Fibroblast of the aortic adventitia (primary cell): ENCODE measurements around the gene SLC39A13. TPM values are rescaled to one million over a fixed set of nuclear protein-coding genes. Genes with fewer than 3 reads are reported as not detected.

Experiments used
- DNase-seq: peaks from one replicate; pipeline ENCODE4 v3.0.0-alpha.2; 2010; ENCODE audit warnings: low read depth
- H3K4me3 ChIP-seq: 2 replicates; pipeline ENCODE4 v1.5.1; 2011; ENCODE audit warnings: low read depth, mild to moderate bottlenecking, control low read depth, low read length, moderate library complexity
- total RNA-seq: library from RNA; depleted of rRNA; stranded (reverse); fragments of >200 nt; gene quantifications from 2 replicates; pipeline ENCODE4 v1.2.3, GENCODE V29; 2012; ENCODE audit warnings: low replicate concordance
- TF ChIP-seq, protein P1 (sequence below): IDR thresholded peaks from 2 replicates; pipeline ENCODE4 v1.5.1; 2011; ENCODE audit warnings: mild to moderate bottlenecking, low read length, control low read depth, inconsistent platforms; ENCODE audit not compliant: insufficient read depth

SLC39A13 gene
- total RNA-seq, 1 donor = 47.5 TPM

- TF ChIP-seq, protein P1, sequence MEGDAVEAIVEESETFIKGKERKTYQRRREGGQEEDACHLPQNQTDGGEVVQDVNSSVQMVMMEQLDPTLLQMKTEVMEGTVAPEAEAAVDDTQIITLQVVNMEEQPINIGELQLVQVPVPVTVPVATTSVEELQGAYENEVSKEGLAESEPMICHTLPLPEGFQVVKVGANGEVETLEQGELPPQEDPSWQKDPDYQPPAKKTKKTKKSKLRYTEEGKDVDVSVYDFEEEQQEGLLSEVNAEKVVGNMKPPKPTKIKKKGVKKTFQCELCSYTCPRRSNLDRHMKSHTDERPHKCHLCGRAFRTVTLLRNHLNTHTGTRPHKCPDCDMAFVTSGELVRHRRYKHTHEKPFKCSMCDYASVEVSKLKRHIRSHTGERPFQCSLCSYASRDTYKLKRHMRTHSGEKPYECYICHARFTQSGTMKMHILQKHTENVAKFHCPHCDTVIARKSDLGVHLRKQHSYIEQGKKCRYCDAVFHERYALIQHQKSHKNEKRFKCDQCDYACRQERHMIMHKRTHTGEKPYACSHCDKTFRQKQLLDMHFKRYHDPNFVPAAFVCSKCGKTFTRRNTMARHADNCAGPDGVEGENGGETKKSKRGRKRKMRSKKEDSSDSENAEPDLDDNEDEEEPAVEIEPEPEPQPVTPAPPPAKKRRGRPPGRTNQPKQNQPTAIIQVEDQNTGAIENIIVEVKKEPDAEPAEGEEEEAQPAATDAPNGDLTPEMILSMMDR = no peak
- H3K4me3 ChIP-seq = no peak overlapping the region
- no peak for DNase-seq
These were observed 23.1 kb downstream of the SLC39A13 start for GRCh38 chr11:47431356-47432083.

DNA sequence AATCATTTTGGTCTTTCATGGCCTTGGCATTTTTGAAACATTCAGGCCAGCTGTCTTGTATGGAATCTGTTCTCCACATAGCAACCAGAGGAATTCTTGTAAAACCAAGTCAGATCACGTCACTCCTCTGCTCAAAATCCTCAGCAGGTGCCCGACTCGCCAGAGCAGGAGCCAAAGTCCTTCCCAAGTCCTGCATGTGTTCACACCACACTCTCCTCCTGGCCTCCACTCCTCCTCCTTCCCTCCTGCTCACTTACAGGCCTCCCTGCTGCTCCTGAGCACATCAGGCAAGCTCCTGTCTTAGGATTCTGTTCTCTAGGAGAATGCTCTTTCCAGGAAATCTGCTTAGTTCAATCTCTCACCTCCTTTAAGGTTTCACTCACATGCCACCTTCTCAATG is 24.8 kb downstream of the SLC39A13 start:
- no peak overlapping the region for H3K4me3 ChIP-seq
- DNase-seq = no peak
- TF ChIP-seq, protein P1 = no peak

- DNase-seq = peak; percentile 93
- TF ChIP-seq, protein P1 = no peak
- H3K4me3 ChIP-seq = no peak overlapping the region
These were observed 25.8 kb downstream of the SLC39A13 start for GRCh38 chr11:47434011-47434786.

DNA sequence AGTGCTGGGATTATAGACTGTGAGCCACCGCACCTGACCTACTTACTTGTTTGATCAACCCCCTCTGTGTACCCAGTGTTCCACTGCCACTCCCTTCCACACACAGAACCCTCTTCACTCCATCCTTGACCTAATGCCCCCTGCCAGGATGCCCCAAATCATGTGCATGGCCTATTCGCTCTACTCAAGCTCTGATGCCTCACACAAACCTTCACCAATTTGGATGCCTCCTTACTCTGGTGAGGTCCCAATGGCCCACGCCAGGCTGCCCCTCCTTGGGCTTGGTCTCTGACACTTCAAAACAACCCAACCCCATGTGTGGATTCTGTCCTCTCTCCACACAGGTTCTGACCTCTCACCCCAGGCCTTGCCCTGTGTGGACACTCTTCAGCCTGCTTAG is 27.3 kb downstream of the SLC39A13 start:
- TF ChIP-seq, protein P1 = no peak
- no peak overlapping the region for H3K4me3 ChIP-seq
- no peak for DNase-seq

GRCh38 chr11:47436726-47437125 is 28.3 kb downstream of the SLC39A13 start:
- DNase-seq = no peak
- no peak overlapping the region for H3K4me3 ChIP-seq
- TF ChIP-seq, protein P1 = no peak

- no peak overlapping the region for H3K4me3 ChIP-seq
- TF ChIP-seq, protein P1 = no peak
- no peak for DNase-seq
These were observed 28.9 kb downstream of the SLC39A13 start for GRCh38 chr11:47437218-47437745.
